H1 (cell line): ENCODE measurements around the gene CAMKMT. TPM values are rescaled to one million over a fixed set of nuclear protein-coding genes. Genes with fewer than 3 reads are reported as not detected.

Source experiments
- SP1 ChIP-seq: IDR thresholded peaks from 2 replicates; pipeline ENCODE4 v1.6.1; 2011; ENCODE audit warnings: low read depth, low read length
- polyA plus RNA-seq, 7 experiments: library from polyadenylated mRNA; depleted of rRNA in 3 of 7; stranded (reverse) in 5 of 7; unstranded in 2 of 7; fragments of >200 nt in 5 of 7; fragments of 200-250 nt in 2 of 7; gene quantifications; 1 replicate in 5 of 7; 2 replicates in 1 of 7; 4 replicates in 1 of 7; pipeline versions ENCODE4 v1.2.1 to v1.2.3, GENCODE V29; 2011 to 2013; ENCODE audit warnings: missing spikeins in 2 of 7, mixed read lengths in 2 of 7
- total RNA-seq: library from RNA; stranded (reverse); fragmentation: NEBNext Ultra II Directional; extraction: Animal tissue kit (Norgen Biotek cat#: 25700); gene quantifications from 2 replicates; pipeline ENCODE4 v1.2.1, GENCODE V29; 2021
- TF ChIP-seq, protein P1 (sequence below): fragments of 300-600 bp; sonication (generic); IDR thresholded peaks from 2 replicates; pipeline ENCODE4 v1.7.1; 2012; ENCODE audit warnings: low read length, moderate library complexity, mild to moderate bottlenecking, inconsistent platforms; ENCODE audit not compliant: insufficient replicate concordance

CAMKMT gene
- total and polyA plus RNA-seq, 2 of the 8 experiments (the other 6 are each of a cell fraction or from before 2014, with no cell fraction given): 14.7 to 22.4 TPM

DNA sequence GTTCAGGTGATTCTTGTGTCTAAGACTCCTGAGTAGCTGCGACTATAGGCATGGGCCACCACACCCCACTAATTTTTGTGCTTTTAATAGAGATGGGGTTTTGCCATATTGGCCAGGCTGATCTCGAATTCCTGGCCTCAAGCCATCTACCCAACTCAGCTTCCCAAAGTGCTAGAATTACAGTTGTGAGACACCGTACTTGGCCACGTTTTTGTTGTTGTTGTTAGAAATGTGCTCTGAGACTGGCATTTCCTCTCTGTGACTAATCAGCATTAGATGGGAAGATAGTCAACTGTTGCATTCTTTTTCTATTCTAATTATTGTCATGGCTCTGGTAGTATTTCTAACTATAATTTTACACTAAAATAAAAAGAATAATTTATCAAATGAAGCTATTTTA is 191.7 kb downstream of the CAMKMT start (continued):
- TF ChIP-seq, protein P1, sequence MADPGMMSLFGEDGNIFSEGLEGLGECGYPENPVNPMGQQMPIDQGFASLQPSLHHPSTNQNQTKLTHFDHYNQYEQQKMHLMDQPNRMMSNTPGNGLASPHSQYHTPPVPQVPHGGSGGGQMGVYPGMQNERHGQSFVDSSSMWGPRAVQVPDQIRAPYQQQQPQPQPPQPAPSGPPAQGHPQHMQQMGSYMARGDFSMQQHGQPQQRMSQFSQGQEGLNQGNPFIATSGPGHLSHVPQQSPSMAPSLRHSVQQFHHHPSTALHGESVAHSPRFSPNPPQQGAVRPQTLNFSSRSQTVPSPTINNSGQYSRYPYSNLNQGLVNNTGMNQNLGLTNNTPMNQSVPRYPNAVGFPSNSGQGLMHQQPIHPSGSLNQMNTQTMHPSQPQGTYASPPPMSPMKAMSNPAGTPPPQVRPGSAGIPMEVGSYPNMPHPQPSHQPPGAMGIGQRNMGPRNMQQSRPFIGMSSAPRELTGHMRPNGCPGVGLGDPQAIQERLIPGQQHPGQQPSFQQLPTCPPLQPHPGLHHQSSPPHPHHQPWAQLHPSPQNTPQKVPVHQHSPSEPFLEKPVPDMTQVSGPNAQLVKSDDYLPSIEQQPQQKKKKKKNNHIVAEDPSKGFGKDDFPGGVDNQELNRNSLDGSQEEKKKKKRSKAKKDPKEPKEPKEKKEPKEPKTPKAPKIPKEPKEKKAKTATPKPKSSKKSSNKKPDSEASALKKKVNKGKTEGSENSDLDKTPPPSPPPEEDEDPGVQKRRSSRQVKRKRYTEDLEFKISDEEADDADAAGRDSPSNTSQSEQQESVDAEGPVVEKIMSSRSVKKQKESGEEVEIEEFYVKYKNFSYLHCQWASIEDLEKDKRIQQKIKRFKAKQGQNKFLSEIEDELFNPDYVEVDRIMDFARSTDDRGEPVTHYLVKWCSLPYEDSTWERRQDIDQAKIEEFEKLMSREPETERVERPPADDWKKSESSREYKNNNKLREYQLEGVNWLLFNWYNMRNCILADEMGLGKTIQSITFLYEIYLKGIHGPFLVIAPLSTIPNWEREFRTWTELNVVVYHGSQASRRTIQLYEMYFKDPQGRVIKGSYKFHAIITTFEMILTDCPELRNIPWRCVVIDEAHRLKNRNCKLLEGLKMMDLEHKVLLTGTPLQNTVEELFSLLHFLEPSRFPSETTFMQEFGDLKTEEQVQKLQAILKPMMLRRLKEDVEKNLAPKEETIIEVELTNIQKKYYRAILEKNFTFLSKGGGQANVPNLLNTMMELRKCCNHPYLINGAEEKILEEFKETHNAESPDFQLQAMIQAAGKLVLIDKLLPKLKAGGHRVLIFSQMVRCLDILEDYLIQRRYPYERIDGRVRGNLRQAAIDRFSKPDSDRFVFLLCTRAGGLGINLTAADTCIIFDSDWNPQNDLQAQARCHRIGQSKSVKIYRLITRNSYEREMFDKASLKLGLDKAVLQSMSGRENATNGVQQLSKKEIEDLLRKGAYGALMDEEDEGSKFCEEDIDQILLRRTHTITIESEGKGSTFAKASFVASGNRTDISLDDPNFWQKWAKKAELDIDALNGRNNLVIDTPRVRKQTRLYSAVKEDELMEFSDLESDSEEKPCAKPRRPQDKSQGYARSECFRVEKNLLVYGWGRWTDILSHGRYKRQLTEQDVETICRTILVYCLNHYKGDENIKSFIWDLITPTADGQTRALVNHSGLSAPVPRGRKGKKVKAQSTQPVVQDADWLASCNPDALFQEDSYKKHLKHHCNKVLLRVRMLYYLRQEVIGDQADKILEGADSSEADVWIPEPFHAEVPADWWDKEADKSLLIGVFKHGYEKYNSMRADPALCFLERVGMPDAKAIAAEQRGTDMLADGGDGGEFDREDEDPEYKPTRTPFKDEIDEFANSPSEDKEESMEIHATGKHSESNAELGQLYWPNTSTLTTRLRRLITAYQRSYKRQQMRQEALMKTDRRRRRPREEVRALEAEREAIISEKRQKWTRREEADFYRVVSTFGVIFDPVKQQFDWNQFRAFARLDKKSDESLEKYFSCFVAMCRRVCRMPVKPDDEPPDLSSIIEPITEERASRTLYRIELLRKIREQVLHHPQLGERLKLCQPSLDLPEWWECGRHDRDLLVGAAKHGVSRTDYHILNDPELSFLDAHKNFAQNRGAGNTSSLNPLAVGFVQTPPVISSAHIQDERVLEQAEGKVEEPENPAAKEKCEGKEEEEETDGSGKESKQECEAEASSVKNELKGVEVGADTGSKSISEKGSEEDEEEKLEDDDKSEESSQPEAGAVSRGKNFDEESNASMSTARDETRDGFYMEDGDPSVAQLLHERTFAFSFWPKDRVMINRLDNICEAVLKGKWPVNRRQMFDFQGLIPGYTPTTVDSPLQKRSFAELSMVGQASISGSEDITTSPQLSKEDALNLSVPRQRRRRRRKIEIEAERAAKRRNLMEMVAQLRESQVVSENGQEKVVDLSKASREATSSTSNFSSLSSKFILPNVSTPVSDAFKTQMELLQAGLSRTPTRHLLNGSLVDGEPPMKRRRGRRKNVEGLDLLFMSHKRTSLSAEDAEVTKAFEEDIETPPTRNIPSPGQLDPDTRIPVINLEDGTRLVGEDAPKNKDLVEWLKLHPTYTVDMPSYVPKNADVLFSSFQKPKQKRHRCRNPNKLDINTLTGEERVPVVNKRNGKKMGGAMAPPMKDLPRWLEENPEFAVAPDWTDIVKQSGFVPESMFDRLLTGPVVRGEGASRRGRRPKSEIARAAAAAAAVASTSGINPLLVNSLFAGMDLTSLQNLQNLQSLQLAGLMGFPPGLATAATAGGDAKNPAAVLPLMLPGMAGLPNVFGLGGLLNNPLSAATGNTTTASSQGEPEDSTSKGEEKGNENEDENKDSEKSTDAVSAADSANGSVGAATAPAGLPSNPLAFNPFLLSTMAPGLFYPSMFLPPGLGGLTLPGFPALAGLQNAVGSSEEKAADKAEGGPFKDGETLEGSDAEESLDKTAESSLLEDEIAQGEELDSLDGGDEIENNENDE: no peak
- TF ChIP-seq SP1: no peak
